ENCODE data around the gene STXBP1. TPM values are rescaled to one million over a fixed set of nuclear protein-coding genes. Genes with fewer than 3 reads are reported as not detected.

Gene STXBP1
- total and polyA plus RNA-seq, 2 of the 13 experiments (the other 11 are each of a cell fraction or from before 2014, with no cell fraction given), result 2.9 TPM

DNA sequence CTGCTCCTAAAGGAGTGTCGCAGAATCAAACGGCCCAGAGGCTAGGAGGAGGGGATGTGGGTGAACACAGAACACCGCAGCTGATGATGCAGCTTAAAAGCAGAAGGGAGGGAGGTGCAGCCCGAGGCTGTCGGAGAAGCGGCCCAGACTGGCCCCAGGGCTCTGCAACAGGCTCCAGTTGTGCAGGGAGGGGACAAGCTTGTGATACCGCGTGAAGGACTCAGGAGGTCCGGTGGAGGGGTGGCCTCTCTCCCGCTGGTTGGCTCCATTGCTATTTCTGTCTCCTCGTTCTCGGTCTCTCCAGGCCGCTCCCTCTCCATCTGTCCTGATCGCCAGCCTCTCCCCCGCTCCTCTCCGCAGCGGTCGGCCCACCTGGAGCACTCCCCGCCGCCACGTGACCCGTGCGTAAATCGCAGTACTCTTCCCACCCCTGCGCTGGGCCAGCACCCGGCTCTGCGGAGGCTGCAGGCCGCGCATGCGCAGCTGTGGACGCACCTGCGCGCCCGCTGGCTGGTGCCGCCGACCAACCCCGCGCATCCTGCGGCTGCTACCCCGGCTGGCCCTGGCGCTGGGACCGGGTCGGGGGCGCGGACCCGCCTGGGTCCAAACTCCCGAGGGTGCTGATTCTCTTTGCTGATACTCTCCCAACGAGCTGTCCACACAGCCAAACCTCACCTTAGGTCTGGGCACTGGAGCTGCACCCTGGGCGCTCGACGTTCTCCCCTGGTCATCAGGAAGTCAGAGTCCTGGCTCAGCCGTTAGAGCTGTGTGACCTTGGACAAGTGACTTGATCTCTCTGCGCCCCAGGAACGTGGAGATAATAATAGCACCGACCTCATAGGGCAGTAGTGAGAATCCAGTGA, 3.7 kb upstream of the STXBP1 start (continued):
- TF ChIP-seq, protein P1, sequence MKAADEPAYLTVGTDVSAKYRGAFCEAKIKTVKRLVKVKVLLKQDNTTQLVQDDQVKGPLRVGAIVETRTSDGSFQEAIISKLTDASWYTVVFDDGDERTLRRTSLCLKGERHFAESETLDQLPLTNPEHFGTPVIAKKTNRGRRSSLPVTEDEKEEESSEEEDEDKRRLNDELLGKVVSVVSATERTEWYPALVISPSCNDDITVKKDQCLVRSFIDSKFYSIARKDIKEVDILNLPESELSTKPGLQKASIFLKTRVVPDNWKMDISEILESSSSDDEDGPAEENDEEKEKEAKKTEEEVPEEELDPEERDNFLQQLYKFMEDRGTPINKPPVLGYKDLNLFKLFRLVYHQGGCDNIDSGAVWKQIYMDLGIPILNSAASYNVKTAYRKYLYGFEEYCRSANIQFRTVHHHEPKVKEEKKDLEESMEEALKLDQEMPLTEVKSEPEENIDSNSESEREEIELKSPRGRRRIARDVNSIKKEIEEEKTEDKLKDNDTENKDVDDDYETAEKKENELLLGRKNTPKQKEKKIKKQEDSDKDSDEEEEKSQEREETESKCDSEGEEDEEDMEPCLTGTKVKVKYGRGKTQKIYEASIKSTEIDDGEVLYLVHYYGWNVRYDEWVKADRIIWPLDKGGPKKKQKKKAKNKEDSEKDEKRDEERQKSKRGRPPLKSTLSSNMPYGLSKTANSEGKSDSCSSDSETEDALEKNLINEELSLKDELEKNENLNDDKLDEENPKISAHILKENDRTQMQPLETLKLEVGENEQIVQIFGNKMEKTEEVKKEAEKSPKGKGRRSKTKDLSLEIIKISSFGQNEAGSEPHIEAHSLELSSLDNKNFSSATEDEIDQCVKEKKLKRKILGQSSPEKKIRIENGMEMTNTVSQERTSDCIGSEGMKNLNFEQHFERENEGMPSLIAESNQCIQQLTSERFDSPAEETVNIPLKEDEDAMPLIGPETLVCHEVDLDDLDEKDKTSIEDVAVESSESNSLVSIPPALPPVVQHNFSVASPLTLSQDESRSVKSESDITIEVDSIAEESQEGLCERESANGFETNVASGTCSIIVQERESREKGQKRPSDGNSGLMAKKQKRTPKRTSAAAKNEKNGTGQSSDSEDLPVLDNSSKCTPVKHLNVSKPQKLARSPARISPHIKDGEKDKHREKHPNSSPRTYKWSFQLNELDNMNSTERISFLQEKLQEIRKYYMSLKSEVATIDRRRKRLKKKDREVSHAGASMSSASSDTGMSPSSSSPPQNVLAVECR (CRISPR knock-in tag; IDR thresholded peaks at IDR 0.05; ENCODE audit: borderline replicate concordance), result peak; percentile 45; the same call in 1 of the 2 replicates
- TF ChIP-seq SMARCE1 (IDR thresholded peaks at IDR 0.05; ENCODE audit: borderline replicate concordance) (no peak), MEIS1 (CRISPR knock-in tag; IDR thresholded peaks at IDR 0.05; ENCODE audit: borderline replicate concordance) (no peak), ZNF891 (CRISPR knock-in tag; IDR thresholded peaks at IDR 0.05) (peak; percentile 87), TBL1XR1 (IDR thresholded peaks at IDR 0.05; ENCODE audit: borderline replicate concordance, low read length, partially characterized antibody) (no peak), ATM (IDR thresholded peaks at IDR 0.05; ENCODE audit: borderline replicate concordance) (no peak), ZNF274 (CRISPR knock-in tag; IDR thresholded peaks at IDR 0.05) (peak; percentile 64; the same call in 1 of the 2 replicates), ZNF841 (CRISPR knock-in tag; IDR thresholded peaks at IDR 0.05; ENCODE audit: borderline replicate concordance) (no peak), BCL6 (CRISPR knock-in tag; IDR thresholded peaks at IDR 0.05) (no peak), ZMAT3 (CRISPR knock-in tag; conservative IDR thresholded peaks at IDR 0.05) (peak; percentile 76; the same call in 1 of the 2 replicates), ZNF775 (CRISPR knock-in tag; IDR thresholded peaks at IDR 0.05; ENCODE audit: borderline replicate concordance) (no peak), ZNF30 (CRISPR knock-in tag; IDR thresholded peaks at IDR 0.05) (no peak)
- TF ChIP-seq, protein P2, sequence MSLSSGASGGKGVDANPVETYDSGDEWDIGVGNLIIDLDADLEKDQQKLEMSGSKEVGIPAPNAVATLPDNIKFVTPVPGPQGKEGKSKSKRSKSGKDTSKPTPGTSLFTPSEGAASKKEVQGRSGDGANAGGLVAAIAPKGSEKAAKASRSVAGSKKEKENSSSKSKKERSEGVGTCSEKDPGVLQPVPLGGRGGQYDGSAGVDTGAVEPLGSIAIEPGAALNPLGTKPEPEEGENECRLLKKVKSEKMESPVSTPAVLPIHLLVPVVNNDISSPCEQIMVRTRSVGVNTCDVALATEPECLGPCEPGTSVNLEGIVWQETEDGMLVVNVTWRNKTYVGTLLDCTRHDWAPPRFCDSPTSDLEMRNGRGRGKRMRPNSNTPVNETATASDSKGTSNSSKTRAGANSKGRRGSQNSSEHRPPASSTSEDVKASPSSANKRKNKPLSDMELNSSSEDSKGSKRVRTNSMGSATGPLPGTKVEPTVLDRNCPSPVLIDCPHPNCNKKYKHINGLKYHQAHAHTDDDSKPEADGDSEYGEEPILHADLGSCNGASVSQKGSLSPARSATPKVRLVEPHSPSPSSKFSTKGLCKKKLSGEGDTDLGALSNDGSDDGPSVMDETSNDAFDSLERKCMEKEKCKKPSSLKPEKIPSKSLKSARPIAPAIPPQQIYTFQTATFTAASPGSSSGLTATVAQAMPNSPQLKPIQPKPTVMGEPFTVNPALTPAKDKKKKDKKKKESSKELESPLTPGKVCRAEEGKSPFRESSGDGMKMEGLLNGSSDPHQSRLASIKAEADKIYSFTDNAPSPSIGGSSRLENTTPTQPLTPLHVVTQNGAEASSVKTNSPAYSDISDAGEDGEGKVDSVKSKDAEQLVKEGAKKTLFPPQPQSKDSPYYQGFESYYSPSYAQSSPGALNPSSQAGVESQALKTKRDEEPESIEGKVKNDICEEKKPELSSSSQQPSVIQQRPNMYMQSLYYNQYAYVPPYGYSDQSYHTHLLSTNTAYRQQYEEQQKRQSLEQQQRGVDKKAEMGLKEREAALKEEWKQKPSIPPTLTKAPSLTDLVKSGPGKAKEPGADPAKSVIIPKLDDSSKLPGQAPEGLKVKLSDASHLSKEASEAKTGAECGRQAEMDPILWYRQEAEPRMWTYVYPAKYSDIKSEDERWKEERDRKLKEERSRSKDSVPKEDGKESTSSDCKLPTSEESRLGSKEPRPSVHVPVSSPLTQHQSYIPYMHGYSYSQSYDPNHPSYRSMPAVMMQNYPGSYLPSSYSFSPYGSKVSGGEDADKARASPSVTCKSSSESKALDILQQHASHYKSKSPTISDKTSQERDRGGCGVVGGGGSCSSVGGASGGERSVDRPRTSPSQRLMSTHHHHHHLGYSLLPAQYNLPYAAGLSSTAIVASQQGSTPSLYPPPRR (CRISPR knock-in tag; IDR thresholded peaks at IDR 0.05; ENCODE audit: borderline replicate concordance), result no peak
- TF ChIP-seq, protein P3, sequence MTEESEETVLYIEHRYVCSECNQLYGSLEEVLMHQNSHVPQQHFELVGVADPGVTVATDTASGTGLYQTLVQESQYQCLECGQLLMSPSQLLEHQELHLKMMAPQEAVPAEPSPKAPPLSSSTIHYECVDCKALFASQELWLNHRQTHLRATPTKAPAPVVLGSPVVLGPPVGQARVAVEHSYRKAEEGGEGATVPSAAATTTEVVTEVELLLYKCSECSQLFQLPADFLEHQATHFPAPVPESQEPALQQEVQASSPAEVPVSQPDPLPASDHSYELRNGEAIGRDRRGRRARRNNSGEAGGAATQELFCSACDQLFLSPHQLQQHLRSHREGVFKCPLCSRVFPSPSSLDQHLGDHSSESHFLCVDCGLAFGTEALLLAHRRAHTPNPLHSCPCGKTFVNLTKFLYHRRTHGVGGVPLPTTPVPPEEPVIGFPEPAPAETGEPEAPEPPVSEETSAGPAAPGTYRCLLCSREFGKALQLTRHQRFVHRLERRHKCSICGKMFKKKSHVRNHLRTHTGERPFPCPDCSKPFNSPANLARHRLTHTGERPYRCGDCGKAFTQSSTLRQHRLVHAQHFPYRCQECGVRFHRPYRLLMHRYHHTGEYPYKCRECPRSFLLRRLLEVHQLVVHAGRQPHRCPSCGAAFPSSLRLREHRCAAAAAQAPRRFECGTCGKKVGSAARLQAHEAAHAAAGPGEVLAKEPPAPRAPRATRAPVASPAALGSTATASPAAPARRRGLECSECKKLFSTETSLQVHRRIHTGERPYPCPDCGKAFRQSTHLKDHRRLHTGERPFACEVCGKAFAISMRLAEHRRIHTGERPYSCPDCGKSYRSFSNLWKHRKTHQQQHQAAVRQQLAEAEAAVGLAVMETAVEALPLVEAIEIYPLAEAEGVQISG (CRISPR knock-in tag; IDR thresholded peaks at IDR 0.05), result peak; percentile 66; the same call in 1 of the 2 replicates
- TF ChIP-seq, protein P4, sequence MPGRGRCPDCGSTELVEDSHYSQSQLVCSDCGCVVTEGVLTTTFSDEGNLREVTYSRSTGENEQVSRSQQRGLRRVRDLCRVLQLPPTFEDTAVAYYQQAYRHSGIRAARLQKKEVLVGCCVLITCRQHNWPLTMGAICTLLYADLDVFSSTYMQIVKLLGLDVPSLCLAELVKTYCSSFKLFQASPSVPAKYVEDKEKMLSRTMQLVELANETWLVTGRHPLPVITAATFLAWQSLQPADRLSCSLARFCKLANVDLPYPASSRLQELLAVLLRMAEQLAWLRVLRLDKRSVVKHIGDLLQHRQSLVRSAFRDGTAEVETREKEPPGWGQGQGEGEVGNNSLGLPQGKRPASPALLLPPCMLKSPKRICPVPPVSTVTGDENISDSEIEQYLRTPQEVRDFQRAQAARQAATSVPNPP (CRISPR knock-in tag; IDR thresholded peaks at IDR 0.05), result 0 out of 2 replicates have a peak, but pooled peaks have one; percentile 20

Measured in HepG2 (cell line).